ENCODE results near the gene COG5. TPM values are rescaled to one million over a fixed set of nuclear protein-coding genes. Genes with fewer than 3 reads are reported as not detected.

The COG5 gene
- total and polyA plus RNA-seq, 2 of the 8 experiments (the other 6 are each of a cell fraction or from before 2014, with no cell fraction given), result 10.5 to 28.1 TPM

GRCh38 chr7:107258737-107259136 lies 305.0 kb downstream of the COG5 start:
- Histone ChIP-seq H3K79me1 (ENCODE audit: low read depth, low read length) (no peaks in the 10 kb centered on the region), H3K27ac (ENCODE audit: low read depth, low read length) (no peak overlapping the region), H4K91ac (replicated peaks; ENCODE audit: insufficient read length, low read length) (no peak overlapping the region), H2AFZ (ENCODE audit: low read length) (no peak overlapping the region), H2BK20ac (ENCODE audit: low read length) (no peak overlapping the region), H3K56ac (replicated peaks; ENCODE audit: insufficient read length, low read depth, low read length) (no peak overlapping the region), H3K27me3 (replicated peaks in 1 of 4; ENCODE audit: control insufficient read depth in 3 of 4, extremely low read depth in 1 of 4, insufficient read depth in 3 of 4, low read length in 3 of 4) (no peaks in the 10 kb centered on the region), H4K8ac (ENCODE audit: extremely low read depth, insufficient read depth, low read length) (no peak overlapping the region), H2BK15ac (ENCODE audit: low read length) (no peak overlapping the region), H3K4me3 (ENCODE audit: extremely low read depth in 1 of 4, insufficient read depth in 2 of 4, low read depth in 3 of 4, low read length in 4 of 4) (no peak overlapping the region), H2BK120ac (replicated peaks; ENCODE audit: low read depth, low read length) (no peak overlapping the region), H3K4me1 (replicated peaks in 1 of 4; ENCODE audit: control insufficient read depth in 3 of 4, insufficient read depth in 4 of 4, low read length in 3 of 4) (no peaks in the 10 kb centered on the region), H2AK5ac (ENCODE audit: low read depth, low read length) (no peak overlapping the region), H3K14ac (ENCODE audit: insufficient read length) (no peak overlapping the region), H3K9ac (replicated peaks in 1 of 4; ENCODE audit: extremely low read depth in 1 of 4, low read depth in 3 of 4, low read length in 3 of 4) (no peak overlapping the region), H3K18ac (ENCODE audit: extremely low read depth, low read length) (no peak overlapping the region), H3K23ac (ENCODE audit: insufficient read length) (no peak overlapping the region), H2BK12ac (ENCODE audit: low read depth, low read length) (no peak overlapping the region), H3K36me3 (ENCODE audit: control insufficient read depth in 2 of 4, insufficient read depth in 4 of 4, low read length in 3 of 4) (no peaks in the 10 kb centered on the region), H4K5ac (ENCODE audit: insufficient read length, low read depth, low read length) (no peak overlapping the region), H3K79me2 (ENCODE audit: control insufficient read depth in 1 of 2, insufficient read depth in 2 of 2, low read length in 2 of 2) (no peaks in the 10 kb centered on the region), H3K4me2 (ENCODE audit: insufficient read depth in 1 of 2, low read depth in 2 of 2, low read length in 2 of 2) (no peak overlapping the region), H4K20me1 (replicated peaks in 1 of 2; ENCODE audit: control insufficient read depth in 1 of 2, insufficient read depth in 2 of 2, low read length in 2 of 2) (no peaks in the 10 kb centered on the region), H3K4ac (replicated peaks; ENCODE audit: insufficient read length, low read depth, low read length) (no peak overlapping the region), H3K23me2 (ENCODE audit: low read depth, low read length) (no peaks in the 10 kb centered on the region; the same call in 1 of the 2 replicates), H3K9me3 (ENCODE audit: insufficient read depth in 2 of 2, low read depth in 1 of 2, low read length in 1 of 2) (no peaks in the 10 kb centered on the region), H2BK5ac (ENCODE audit: low read depth, low read length) (no peak overlapping the region)
- FAIRE-seq, result no peak
- WGBS, 2 experiments (ENCODE audit: extremely low coverage in 1 of 2, insufficient coverage in 1 of 2, insufficient read length in 1 of 2, insufficient replicate concordance in 2 of 2, low coverage in 1 of 2, low lambda C conversion rate in 2 of 2, missing lambda C conversion rate in 1 of 2), result 91% methylated on average over 5 of the region's 5 CpGs; no CpG with 5 or more reads in 1 of the 2 experiments
- ChIA-PET POLR2A (ENCODE audit: partially characterized antibody) (no interaction called here), CTCF (ENCODE audit: partially characterized antibody) (no interaction called here)
- TF ChIP-seq MAX (IDR thresholded peaks at IDR 0.05) (no peak), TEAD4 (IDR thresholded peaks at IDR 0.05; ENCODE audit: low read depth, low read length) (no peak), KDM5A (IDR thresholded peaks at IDR 0.05; ENCODE audit: low read length) (no peak), SIX5 (IDR thresholded peaks at IDR 0.05; ENCODE audit: low read depth, low read length) (no peak), E2F6 (IDR thresholded peaks at IDR 0.05) (no peak), NRF1 (IDR thresholded peaks at IDR 0.05; ENCODE audit: low read depth, low read length) (no peak), ATF2 (IDR thresholded peaks at IDR 0.05; ENCODE audit: low read length) (no peak), RFX5 (IDR thresholded peaks at IDR 0.05; ENCODE audit: borderline replicate concordance, low read depth, low read length) (no peak)
- DNase-seq (ENCODE audit: low read depth in 1 of 2, low spot score in 2 of 2), result no peak
